ENCODE data around the gene RGMB. TPM values are rescaled to one million over a fixed set of nuclear protein-coding genes. Genes with fewer than 3 reads are reported as not detected.

RGMB gene
- total and polyA plus RNA-seq, 2 of the 13 experiments (the other 11 are each of a cell fraction or from before 2014, with no cell fraction given): 3.0 to 3.8 TPM

DNA sequence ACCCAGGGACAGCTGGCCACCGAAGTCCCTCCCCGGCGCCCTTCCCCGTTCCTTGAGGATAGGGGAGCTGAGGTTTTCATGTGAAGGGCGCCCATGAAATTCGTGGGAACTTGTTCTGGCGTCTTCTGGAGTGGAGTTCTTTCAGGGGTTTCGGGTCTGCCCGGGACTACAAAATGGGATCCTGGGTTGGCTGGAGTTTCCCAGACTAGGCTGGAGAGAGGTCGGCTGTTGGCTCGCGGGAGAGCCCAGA lies 3.6 kb upstream of the RGMB start (continued):
- TF ChIP-seq, protein P1, sequence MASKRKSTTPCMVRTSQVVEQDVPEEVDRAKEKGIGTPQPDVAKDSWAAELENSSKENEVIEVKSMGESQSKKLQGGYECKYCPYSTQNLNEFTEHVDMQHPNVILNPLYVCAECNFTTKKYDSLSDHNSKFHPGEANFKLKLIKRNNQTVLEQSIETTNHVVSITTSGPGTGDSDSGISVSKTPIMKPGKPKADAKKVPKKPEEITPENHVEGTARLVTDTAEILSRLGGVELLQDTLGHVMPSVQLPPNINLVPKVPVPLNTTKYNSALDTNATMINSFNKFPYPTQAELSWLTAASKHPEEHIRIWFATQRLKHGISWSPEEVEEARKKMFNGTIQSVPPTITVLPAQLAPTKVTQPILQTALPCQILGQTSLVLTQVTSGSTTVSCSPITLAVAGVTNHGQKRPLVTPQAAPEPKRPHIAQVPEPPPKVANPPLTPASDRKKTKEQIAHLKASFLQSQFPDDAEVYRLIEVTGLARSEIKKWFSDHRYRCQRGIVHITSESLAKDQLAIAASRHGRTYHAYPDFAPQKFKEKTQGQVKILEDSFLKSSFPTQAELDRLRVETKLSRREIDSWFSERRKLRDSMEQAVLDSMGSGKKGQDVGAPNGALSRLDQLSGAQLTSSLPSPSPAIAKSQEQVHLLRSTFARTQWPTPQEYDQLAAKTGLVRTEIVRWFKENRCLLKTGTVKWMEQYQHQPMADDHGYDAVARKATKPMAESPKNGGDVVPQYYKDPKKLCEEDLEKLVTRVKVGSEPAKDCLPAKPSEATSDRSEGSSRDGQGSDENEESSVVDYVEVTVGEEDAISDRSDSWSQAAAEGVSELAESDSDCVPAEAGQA (IDR thresholded peaks at IDR 0.05; ENCODE audit: low read depth): no peak
- TF ChIP-seq, protein P1 (CRISPR knock-in tag; IDR thresholded peaks at IDR 0.05; ENCODE audit: borderline replicate concordance): no peak
- TF ChIP-seq MIXL1 (CRISPR knock-in tag; IDR thresholded peaks at IDR 0.05) (no peak), SATB2 (CRISPR knock-in tag; IDR thresholded peaks at IDR 0.05) (no peak), TCF12 (IDR thresholded peaks at IDR 0.05) (no peak), TCF12 (CRISPR knock-in tag; IDR thresholded peaks at IDR 0.05) (no peak), SPEN (CRISPR knock-in tag; IDR thresholded peaks at IDR 0.05; ENCODE audit: low read depth) (0 out of 2 replicates have a peak, but pooled peaks have one; percentile 23), SP140L (CRISPR knock-in tag; IDR thresholded peaks at IDR 0.05; ENCODE audit: borderline replicate concordance) (no peak), SCMH1 (CRISPR knock-in tag; IDR thresholded peaks at IDR 0.05; ENCODE audit: borderline replicate concordance) (no peak), MZF1 (CRISPR knock-in tag; IDR thresholded peaks at IDR 0.05; ENCODE audit: borderline replicate concordance) (no peak)
- TF ChIP-seq, protein P2, sequence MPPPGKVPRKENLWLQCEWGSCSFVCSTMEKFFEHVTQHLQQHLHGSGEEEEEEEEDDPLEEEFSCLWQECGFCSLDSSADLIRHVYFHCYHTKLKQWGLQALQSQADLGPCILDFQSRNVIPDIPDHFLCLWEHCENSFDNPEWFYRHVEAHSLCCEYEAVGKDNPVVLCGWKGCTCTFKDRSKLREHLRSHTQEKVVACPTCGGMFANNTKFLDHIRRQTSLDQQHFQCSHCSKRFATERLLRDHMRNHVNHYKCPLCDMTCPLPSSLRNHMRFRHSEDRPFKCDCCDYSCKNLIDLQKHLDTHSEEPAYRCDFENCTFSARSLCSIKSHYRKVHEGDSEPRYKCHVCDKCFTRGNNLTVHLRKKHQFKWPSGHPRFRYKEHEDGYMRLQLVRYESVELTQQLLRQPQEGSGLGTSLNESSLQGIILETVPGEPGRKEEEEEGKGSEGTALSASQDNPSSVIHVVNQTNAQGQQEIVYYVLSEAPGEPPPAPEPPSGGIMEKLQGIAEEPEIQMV (CRISPR knock-in tag; IDR thresholded peaks at IDR 0.05; ENCODE audit: low read depth): 0 out of 2 replicates have a peak, but pooled peaks have one; percentile 11
- TF ChIP-seq, protein P3, sequence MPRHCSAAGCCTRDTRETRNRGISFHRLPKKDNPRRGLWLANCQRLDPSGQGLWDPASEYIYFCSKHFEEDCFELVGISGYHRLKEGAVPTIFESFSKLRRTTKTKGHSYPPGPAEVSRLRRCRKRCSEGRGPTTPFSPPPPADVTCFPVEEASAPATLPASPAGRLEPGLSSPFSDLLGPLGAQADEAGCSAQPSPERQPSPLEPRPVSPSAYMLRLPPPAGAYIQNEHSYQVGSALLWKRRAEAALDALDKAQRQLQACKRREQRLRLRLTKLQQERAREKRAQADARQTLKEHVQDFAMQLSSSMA (CRISPR knock-in tag; IDR thresholded peaks at IDR 0.05): no peak
- TF ChIP-seq, protein P4, sequence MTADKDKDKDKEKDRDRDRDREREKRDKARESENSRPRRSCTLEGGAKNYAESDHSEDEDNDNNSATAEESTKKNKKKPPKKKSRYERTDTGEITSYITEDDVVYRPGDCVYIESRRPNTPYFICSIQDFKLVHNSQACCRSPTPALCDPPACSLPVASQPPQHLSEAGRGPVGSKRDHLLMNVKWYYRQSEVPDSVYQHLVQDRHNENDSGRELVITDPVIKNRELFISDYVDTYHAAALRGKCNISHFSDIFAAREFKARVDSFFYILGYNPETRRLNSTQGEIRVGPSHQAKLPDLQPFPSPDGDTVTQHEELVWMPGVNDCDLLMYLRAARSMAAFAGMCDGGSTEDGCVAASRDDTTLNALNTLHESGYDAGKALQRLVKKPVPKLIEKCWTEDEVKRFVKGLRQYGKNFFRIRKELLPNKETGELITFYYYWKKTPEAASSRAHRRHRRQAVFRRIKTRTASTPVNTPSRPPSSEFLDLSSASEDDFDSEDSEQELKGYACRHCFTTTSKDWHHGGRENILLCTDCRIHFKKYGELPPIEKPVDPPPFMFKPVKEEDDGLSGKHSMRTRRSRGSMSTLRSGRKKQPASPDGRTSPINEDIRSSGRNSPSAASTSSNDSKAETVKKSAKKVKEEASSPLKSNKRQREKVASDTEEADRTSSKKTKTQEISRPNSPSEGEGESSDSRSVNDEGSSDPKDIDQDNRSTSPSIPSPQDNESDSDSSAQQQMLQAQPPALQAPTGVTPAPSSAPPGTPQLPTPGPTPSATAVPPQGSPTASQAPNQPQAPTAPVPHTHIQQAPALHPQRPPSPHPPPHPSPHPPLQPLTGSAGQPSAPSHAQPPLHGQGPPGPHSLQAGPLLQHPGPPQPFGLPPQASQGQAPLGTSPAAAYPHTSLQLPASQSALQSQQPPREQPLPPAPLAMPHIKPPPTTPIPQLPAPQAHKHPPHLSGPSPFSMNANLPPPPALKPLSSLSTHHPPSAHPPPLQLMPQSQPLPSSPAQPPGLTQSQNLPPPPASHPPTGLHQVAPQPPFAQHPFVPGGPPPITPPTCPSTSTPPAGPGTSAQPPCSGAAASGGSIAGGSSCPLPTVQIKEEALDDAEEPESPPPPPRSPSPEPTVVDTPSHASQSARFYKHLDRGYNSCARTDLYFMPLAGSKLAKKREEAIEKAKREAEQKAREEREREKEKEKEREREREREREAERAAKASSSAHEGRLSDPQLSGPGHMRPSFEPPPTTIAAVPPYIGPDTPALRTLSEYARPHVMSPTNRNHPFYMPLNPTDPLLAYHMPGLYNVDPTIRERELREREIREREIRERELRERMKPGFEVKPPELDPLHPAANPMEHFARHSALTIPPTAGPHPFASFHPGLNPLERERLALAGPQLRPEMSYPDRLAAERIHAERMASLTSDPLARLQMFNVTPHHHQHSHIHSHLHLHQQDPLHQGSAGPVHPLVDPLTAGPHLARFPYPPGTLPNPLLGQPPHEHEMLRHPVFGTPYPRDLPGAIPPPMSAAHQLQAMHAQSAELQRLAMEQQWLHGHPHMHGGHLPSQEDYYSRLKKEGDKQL (CRISPR knock-in tag; IDR thresholded peaks at IDR 0.05; ENCODE audit: low read depth): no peak

Measured in HepG2 (cell line).